ENCODE results near the gene TTC21B. TPM values are rescaled to one million over a fixed set of nuclear protein-coding genes. Genes with fewer than 3 reads are reported as not detected.

TTC21B gene
- total and polyA plus RNA-seq, 8 donors = 17.2 to 45.7 (median 41.7) TPM

GRCh38 chr2:165827016-165827920, 126.3 kb downstream of the TTC21B start:
- intact Hi-C loops (cut with DNase I) = no loop called here
- H3K4me3 ChIP-seq = no peak overlapping the region
- ATAC-seq (peak; percentile 54), DNase-seq (peak in 1 of 4 donors; percentile 7)
- peaks cover 0 to 8% of the 10 kb centered on the region in 2 donors for H3K4me1 ChIP-seq
- H3K27me3 ChIP-seq = no peaks in the 10 kb centered on the region
- no peaks in the 10 kb centered on the region for H3K36me3 ChIP-seq
- no peak for TF ChIP-seq CTCF (IDR thresholded peaks at IDR 0.05)
- no peak overlapping the region for H3K27ac ChIP-seq
- H3K9me3 ChIP-seq = no peaks in the 10 kb centered on the region

- H3K27me3 ChIP-seq = no peaks in the 10 kb centered on the region
- intact Hi-C loops (cut with DNase I) = no loop called here
- DNase-seq (peak in 2 of 4 donors; percentile 41 to 59), ATAC-seq (peak; percentile 77)
- H3K4me1 ChIP-seq = peaks cover 0 to 8% of the 10 kb centered on the region in 2 donors
- H3K4me3 ChIP-seq = no peak overlapping the region
- no peaks in the 10 kb centered on the region for H3K36me3 ChIP-seq
- no peak for TF ChIP-seq CTCF (IDR thresholded peaks at IDR 0.05)
- no peaks in the 10 kb centered on the region for H3K9me3 ChIP-seq
- no peak overlapping the region for H3K27ac ChIP-seq
Observed at GRCh38 chr2:165825041-165825440, 128.5 kb downstream of the TTC21B start.

Other genes starting within 250 kb of the TTC21B start
- gene GALNT3, start 159.5 kb downstream of the TTC21B start, total RNA-seq = 10 to 100 TPM; 36.3 to 37.7 TPM
- gene GALNT3, start 159.5 kb downstream of the TTC21B start, polyA plus RNA-seq (ENCODE audit: insufficient read length in 6 of 6) = 10 to 100 TPM; 15.6 to 36.1 (median 28.5) TPM
- gene SCN1A, start 174.2 kb upstream of the TTC21B start, total RNA-seq = 10 to 100 TPM in 1 of 2 donors, 1 to 10 TPM in 1; 7.1 to 18.0 TPM
- 1 to 10 TPM in 3 of 6 donors, under 1 TPM in 3; 0.60 to 2.5 (median 1.0) TPM for gene SCN1A, start 174.2 kb upstream of the TTC21B start, polyA plus RNA-seq (ENCODE audit: insufficient read length in 6 of 6)